PC-9 (cell line): ENCODE data around the gene MFSD6.

Experiments used
- CTCF ChIP-seq: fragments of 200-600 bp; sonication (generic); conservative IDR thresholded peaks from 2 replicates; pipeline ENCODE4 v1.6.1; 2017; ENCODE audit warnings: mixed run types, antibody characterized with exemption, mild to moderate bottlenecking, moderate library complexity
- EZH2 ChIP-seq: fragments of 200-600 bp; sonication (generic); IDR thresholded peaks from 2 replicates; pipeline ENCODE4 v1.8.0; 2017; ENCODE audit warnings: antibody characterized with exemption, low read depth

GRCh38 chr2:190365499-190366204, 42.5 kb upstream of the MFSD6 start:
- no peak for TF ChIP-seq CTCF
- no peak for TF ChIP-seq EZH2
